ENCODE data around the gene MEN1.

The MEN1 gene

DNA sequence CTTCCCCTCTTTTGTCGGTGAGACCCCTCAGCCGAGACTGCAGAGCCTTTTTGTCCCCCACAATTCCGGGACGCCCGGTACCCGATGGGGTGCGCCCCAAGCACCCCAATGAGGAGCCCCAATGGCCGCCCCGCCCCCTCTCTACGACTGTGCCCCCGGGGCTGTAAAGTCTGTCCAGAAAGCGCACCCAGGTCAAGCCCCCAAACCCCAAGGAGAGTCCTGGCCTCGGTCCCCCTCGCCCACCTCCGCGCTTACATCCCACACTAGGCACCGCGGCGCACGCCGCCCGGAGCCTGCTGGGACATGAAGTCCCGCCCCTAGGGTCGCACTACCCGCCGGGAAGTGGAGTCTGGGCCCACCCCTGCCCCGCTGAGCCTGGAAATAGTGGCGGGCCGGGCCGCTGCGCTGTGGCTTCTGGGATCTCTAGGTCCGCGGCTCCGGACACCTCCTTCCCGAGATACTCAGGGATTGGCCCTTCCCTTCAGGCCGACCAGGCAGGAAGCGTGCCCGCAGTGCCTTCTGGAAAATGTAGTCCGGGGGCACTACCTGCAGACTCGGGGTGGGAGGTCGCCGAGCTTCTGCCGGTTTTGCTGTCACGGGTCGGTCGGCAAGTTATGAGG is at the start of gene MEN1:
TSS of gene MEN1 (minus strand) at position 281 of the 620 bp plus-strand sequence. CDS start 442 bp downstream, outside the sequence.
- DNase-seq = peak; percentile 79

DNA sequence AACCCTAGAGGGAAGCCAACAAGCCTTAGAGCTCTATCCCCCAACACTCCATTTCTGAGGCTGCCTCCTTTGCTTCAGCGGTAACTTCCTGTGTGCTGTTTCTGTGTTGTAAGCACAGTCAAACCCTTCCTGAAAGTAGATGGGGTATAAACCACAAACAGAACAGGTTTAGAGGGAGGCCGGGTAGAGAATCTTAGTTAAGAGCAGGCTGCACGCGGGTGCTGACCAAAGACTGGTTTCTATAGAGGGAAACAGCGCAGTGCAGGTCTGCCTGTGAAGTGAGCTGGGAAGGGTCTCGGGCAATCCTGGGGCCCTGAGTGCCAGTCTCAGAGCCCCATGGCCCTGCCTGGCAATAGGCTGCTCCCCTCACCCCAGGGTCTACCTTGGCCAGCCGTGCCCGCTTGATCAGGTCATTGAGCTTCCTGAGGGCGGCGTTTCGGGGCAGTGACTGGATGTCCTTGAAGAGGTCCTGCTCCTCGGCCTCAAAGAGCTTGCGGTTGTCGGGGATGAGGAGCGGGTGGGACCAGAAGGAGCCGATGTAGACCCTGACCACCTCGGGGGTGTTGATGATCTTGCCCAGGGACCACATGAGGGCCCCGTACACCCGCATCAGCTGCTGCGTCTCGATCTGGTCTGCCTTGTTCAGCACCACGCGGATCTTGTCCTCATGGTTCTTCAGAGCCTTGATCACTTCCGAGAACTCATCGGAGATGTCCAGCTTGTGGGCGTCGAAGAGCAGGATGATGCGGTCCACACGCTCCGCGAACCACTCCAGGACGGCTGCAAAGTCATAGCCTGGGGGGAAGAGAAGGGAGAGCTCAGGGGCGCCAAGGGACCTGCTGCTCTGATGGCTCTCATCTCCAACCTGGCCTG is 49.4 kb upstream of the MEN1 start:
- DNase-seq = peak; percentile 69

- peak; percentile 84 for DNase-seq
Measured at GRCh38 chr11:64858467-64859263, 48.3 kb upstream of the MEN1 start.

DNA sequence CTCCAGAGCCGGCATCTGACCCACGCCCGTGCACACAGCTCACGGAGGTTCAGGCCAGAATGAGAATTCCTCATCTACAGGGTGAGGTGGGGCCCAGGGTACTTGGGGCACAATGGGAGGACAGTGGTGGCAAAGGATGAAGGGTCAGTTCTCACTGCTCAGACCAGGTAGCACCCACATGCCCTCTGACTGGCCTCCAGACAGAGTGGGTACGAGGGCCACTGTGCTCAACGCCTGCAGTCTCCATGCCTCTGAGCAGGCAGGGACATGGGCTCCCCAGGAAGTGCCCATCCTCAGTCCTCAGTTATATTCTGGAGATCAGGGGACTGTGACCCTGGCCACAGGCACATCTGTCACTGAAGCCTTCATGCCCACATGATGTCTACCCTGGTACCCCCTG is 47.1 kb upstream of the MEN1 start:
- DNase-seq = no peak

DNA sequence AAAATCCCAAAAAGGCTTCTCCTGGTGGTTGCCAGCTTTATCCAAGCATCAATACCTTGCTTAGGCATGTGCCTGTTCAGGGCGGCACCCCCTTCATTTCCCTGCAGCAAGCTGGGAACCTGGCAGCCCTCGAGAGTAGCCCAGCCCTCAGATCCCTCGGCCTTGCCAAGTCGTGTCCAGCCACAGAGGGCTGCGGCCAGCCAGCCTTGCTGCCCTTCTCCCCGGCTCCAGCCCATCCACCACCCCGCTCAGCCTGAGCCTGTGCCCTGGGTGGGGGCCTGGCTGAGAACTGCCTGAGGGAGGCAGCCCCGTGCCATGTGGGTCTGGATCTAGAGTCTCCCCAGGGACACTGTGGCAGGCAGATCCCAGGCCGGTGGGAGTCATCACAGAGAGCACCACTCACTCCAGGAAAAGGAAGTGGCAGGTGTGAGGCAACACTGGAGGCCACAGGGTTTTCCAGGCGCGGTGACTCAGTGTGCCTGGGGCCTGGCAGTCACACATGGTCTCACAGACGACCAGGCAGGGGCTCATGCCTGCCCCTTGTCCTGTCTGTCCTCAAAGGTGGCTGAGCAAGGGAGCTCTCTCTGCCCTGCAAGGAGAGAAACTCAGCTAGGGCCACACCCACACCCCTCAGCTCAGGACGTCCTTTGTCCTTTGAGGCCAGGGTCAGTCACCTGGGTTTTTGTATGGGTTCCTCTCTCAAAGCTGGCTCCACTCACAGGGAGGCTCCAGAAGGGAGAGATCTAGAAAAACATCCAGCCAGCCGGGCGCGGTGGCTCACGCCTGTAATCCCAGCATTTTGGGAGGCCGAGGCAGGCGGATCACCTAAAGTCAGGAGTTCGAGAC is 46.3 kb upstream of the MEN1 start:
- peak; percentile 59 for DNase-seq

DNA sequence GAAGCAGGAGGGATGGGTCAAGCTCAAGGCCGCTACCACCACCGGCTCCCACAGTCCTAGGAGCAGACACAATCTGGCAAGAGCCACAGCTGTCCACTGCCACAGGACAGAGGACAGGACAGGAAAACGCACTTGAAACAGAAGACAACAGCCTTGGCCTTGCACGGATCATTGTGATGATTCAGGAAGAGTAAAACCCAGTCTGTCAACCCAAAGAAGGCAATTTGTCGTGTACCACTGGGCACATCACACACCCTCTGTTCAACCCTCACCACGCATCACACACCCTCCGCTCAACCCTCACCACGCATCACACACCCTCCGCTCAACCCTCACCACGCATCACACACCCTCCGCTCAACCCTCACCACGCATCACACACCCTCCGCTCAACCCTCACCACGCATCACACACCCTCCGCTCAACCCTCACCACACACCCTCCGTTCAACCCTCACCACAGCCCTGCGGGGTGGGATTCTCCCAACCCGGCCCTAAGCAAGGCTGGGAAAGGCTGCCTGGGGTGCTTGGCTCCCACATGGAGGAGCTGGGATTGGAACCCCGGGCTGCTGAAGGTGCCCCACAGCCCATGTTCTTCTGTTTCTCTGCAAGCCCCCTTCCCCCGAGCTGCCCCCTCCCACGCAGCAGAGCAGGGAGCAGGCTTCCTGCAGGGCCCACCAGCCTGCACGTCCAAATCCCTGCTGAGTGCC is 45.4 kb upstream of the MEN1 start:
- peak; percentile 7 for DNase-seq

DNA sequence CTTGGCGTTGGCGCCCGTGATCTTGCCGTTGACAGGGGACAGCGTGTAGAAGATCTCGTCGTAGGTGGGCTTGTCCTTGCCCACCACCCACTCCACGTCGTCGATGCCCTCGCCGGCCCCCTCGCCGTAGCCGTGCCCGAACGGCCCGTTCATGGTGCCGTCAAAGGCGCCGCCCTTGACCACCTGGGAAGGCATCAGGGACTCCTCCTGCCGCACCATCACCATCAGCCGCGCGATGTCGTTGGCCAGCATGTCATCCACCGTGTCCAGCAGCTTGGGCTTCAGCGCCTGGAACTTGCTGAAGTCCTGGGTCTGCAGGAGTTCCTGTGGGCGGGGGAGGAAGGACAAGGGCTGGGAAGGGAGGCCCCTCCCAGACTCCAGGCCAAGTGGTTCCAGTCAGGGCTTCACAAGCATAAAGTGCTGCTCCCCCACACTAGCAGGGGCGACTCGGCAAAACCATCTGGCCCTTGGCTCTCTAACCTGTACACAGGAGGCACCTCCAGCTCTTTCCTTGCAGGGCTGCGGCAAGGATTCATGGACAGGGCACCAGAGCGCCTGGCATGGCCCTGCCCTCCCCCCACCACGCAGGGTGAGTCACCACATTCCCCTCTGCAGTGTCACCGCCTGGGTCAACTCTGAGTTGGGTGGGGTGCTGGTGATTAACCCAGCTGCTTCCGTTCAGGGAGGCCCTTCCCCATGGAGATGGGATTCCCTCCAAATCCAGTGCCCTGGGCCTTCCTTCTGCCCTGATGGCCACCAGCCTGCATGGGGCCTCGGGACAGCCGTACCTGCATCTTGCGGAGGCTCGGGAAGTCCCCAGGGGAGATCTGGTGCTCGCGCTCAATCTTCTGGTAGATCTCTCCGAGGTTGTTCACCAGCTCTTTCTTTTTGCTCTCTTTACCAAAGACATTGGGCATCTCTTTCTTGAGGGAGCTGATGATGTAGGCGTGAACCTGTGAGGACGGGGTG is 44.5 kb upstream of the MEN1 start:
- peak; percentile 67 for DNase-seq

- no peak for DNase-seq
Measured at GRCh38 chr11:64854157-64854533, 43.8 kb upstream of the MEN1 start.

DNA sequence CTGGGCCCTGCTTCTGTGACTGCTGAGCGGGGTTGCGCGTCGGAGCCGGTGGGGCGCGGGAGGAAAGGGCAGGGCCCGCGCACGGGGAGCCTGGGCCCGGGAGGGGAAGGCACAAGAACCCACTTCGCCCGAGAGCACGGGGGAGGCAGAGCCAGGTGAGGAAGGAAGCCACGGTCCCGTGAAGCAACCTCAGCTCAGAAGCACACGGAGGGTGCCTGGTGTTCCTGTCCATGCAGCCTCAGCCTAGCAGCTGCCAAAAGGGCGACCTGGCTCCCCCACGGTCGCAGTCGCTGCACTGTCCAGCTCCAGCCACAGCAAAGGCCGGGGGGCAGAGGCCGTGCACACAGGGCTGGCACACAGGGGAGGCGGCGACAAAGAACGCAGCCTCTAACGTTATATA is 43.4 kb upstream of the MEN1 start:
- peak; percentile 76 for DNase-seq

DNA sequence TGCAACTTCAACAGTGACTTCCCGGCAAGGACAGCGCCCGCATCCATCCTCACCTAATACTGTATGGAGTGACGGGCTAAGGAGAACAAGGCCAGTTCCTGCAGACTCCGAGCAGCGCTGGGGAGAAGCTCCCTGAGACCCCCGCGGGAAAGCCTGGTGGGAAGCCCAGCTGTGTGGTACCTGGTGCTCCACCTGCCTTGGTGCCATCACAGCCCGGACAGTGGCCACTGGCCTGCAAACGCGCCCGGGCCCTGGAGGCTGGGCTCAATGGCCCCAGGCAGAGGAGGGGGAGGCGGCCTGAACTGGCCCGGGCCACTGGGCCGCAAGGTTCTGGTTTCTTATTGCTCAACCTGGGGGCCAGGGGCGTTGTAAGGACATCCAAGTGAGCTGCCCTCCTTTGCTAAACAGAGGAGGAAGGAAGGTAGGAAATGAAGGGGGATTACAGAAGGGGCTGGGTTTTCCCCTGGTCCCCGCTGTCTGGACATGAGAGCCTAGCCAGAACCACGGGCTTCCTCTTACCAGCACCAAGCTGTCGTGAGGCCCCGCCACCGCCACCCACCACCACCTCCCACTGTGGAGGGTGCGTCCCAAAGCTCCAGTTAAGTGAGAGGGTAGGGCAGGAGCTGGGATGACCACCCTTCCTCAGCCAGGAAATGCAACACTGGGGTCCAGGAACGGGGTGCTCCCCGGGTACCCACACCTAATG is 42.6 kb upstream of the MEN1 start:
- no peak for DNase-seq

GRCh38 chr11:64851831-64852351 is 41.5 kb upstream of the MEN1 start:
- peak; percentile 39 for DNase-seq

DNA sequence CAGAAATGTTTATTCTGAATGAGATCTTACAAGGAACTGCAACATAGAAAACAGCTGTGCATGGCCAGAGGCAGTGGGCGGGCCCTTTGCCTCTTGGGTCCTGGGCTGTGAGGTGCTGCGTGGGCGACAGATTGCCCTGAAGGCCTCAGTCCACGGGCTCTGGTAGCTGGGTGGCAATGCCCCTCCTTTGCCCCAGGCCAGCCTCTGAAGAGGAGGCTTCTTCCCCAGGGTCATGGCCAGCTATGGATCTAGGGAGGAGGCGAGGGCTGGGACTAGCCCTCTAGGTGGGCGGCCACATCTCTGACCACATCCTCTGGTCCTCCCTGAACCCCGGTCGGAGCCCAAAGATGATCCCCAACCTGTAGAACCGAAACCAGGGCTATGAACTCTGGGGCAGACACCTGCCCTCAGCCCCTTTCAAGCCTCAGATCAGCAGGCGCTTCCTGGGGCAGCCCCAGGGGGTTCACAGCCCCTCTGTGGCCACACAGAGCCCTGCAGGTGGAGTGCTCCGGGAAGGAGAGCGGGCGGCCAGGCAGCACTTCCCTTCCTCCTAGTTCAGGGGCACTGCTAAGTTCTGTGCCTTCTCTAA is 40.7 kb upstream of the MEN1 start:
- peak; percentile 55 for DNase-seq

- no peak for DNase-seq
Measured at GRCh38 chr11:64849598-64850356, 39.4 kb upstream of the MEN1 start.

- peak; percentile 74 for DNase-seq
Measured at GRCh38 chr11:64848826-64849597, 38.7 kb upstream of the MEN1 start.

DNA sequence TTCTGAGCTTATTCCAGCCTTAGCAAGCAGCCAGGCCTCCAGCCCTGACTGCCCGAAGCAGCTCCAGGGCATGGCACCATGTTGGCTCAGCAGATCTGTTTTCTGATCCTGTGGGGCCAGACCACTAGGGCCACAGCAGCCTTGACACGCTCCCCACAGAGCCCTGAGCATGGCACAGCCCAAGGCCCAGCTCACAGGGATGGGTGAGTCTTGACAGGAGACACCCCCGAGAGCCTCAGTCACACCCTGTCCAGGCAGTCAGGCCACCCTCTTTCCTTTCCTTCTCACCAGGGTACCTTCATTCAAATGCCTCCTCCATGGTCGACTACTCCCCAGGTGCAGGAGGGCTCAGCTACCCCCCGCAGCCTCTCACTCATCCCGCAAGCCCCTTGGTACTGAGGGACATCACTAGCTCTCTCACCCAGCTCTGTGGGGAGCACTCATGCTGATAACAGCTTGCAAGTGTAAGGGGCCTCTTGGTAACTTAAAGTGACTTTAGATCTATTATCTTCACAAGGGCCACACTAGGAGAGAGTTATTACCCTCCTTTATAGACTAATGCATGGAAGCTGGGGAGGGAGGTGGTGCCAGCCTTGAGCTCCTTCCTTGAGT is 38.0 kb upstream of the MEN1 start:
- no peak for DNase-seq

DNA sequence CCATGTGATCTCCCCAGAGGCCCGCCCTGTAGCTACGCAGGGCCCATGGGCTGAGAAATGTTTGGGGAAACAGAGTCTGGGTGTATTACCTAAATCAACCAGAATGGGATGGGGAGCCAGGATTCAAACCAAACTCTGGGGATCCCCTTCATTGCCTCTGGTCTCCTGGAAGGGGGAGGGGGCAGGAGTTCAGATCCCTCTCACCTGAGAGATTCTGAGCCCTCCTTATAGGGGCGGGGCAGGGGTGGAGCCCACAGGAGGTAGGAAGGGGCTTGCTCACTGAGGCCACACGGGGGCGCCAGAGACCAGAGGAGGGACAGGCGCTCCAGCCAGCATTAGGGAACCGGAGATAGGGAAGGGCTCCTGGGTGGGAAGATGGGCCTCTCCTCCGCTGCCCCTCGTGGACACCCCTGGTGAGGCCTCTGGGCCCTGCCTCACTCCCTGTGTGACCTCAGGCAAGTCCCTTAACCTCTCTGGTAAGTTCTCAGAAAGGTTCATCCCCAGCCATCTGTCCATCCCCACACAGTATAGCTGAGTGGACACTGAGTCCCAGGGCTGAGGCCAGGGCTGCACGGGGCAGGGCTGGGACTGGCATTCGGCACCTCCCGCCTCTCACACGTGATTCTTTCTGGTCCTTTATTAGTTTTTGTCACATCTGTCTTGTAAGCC is 36.8 kb upstream of the MEN1 start:
- peak; percentile 98 for DNase-seq

GRCh38 chr11:64845776-64846129 is 35.4 kb upstream of the MEN1 start:
- DNase-seq = peak; percentile 2

Measured in CD4-positive, alpha-beta T cell treated with Interleukin-6 for 4 hours (primary cell).